Adrenal gland (tissue), 5 donors: ENCODE data around the gene GPR176.

Experiments
- CTCF ChIP-seq, 6 experiments: fragments of 450-650 bp in 4 of 6; fragments of 200-600 bp in 2 of 6; sonication (generic) in 1 of 6; IDR thresholded peaks; 1 replicate in 5 of 6; 2 replicates in 1 of 6; pipeline versions ENCODE4 v1.5.1 to v1.8.0; 2016 to 2021; ENCODE audit warnings: antibody characterized with exemption in 6 of 6, mild to moderate bottlenecking in 2 of 6, moderate library complexity in 1 of 6
- POLR2A ChIP-seq, 2 donors: fragments of 450-650 bp; IDR thresholded peaks; one replicate each; pipeline ENCODE4 v1.6.1; 2017; ENCODE audit warnings: antibody characterized with exemption in 2 of 2, mild to moderate bottlenecking in 2 of 2, moderate library complexity in 1 of 2
- donor health status: DM: no; HTN: no; CAD: no.

GRCh38 chr15:39926526-39926925 lies 6.5 kb upstream of the GPR176 start:
- TF ChIP-seq CTCF (IDR thresholded peaks at IDR 0.05) (no peak), POLR2A (IDR thresholded peaks at IDR 0.05) (no peak)
